H9 (cell line): ENCODE measurements around the gene EFNB1. TPM values are rescaled to one million over a fixed set of nuclear protein-coding genes. Genes with fewer than 3 reads are reported as not detected.

Experiments
- DNase-seq: peaks from one replicate; pipeline ENCODE4 v3.0.0-alpha.2; 2017
- H2AFZ ChIP-seq: one replicate; pipeline ENCODE4 v1.6.1; 2013; ENCODE audit warnings: mild to moderate bottlenecking, low read length, control low read depth, moderate library complexity
- H2AK5ac ChIP-seq: 2 replicates; pipeline ENCODE4 v1.6.1; 2013; ENCODE audit warnings: low read length, control low read depth, mixed read lengths; ENCODE audit not compliant: insufficient read length
- H2BK120ac ChIP-seq: one replicate; pipeline ENCODE4 v1.6.1; 2013; ENCODE audit warnings: low read depth, mild to moderate bottlenecking, low read length, control low read depth, inconsistent platforms; ENCODE audit not compliant: poor library complexity, severe bottlenecking
- H2BK12ac ChIP-seq: 2 replicates; pipeline ENCODE4 v1.6.1; 2013; ENCODE audit warnings: low read length, control low read depth, mixed read lengths, low read depth; ENCODE audit not compliant: insufficient read length
- H2BK15ac ChIP-seq: 2 replicates; pipeline ENCODE4 v1.6.1; 2013; ENCODE audit warnings: low read depth, low read length, control low read depth
- H2BK20ac ChIP-seq: one replicate; pipeline ENCODE4 v1.6.1; 2013; ENCODE audit warnings: low read depth, mild to moderate bottlenecking, low read length, control low read depth, inconsistent platforms; ENCODE audit not compliant: poor library complexity, severe bottlenecking
- H2BK5ac ChIP-seq: 2 replicates; pipeline ENCODE4 v1.6.1; 2013; ENCODE audit warnings: low read length, control low read depth, mixed read lengths; ENCODE audit not compliant: insufficient read length
- H3K14ac ChIP-seq: 2 replicates; pipeline ENCODE4 v1.6.1; 2013; ENCODE audit warnings: low read length, control low read depth; ENCODE audit not compliant: insufficient read depth
- H3K18ac ChIP-seq: 2 replicates; pipeline ENCODE4 v1.6.1; 2013; ENCODE audit warnings: low read depth, mild to moderate bottlenecking, mixed read lengths, low read length, control low read depth; ENCODE audit not compliant: insufficient read length
- H3K23ac ChIP-seq: 2 replicates; pipeline ENCODE4 v1.6.1; 2013; ENCODE audit warnings: low read length, control low read depth, mixed read lengths, low read depth; ENCODE audit not compliant: insufficient read length
- H3K23me2 ChIP-seq: 2 replicates; pipeline ENCODE4 v1.6.1; 2013; ENCODE audit warnings: low read depth, mild to moderate bottlenecking, mixed read lengths, low read length, control low read depth; ENCODE audit not compliant: insufficient read length, poor library complexity, severe bottlenecking
- H3K27ac ChIP-seq: 2 replicates; pipeline ENCODE4 v1.5.1; 2013; ENCODE audit warnings: low read length, control low read depth, mixed read lengths, low read depth; ENCODE audit not compliant: insufficient read length
- H3K27me3 ChIP-seq: 2 replicates; pipeline ENCODE4 v1.6.1; 2013; ENCODE audit warnings: low read length, control low read depth, inconsistent platforms; ENCODE audit not compliant: insufficient read depth
- H3K4ac ChIP-seq: 2 replicates; pipeline ENCODE4 v1.6.1; 2013; ENCODE audit warnings: low read depth, mild to moderate bottlenecking, control low read depth, inconsistent platforms, low read length, moderate library complexity
- H3K4me1 ChIP-seq: 2 replicates; pipeline ENCODE4 v1.6.1; 2013; ENCODE audit warnings: low read length, control low read depth, inconsistent platforms; ENCODE audit not compliant: insufficient read depth
- H3K4me2 ChIP-seq: 2 replicates; pipeline ENCODE4 v1.6.1; 2013; ENCODE audit warnings: low read length, control low read depth, mixed read lengths; ENCODE audit not compliant: insufficient read length, insufficient read depth
- H3K56ac ChIP-seq: 2 replicates; pipeline ENCODE4 v1.6.1; 2013; ENCODE audit warnings: low read depth, mild to moderate bottlenecking, mixed read lengths, low read length, control low read depth; ENCODE audit not compliant: insufficient read length
- H3K79me1 ChIP-seq: 2 replicates; pipeline ENCODE4 v1.6.1; 2013; ENCODE audit warnings: low read depth, mild to moderate bottlenecking, moderate library complexity, low read length, control low read depth, inconsistent platforms; ENCODE audit not compliant: insufficient read depth, poor library complexity, severe bottlenecking
- H3K79me2 ChIP-seq: 2 replicates; pipeline ENCODE4 v1.6.1; 2013; ENCODE audit warnings: low read length, control low read depth, inconsistent platforms; ENCODE audit not compliant: insufficient read depth
- H3K9ac ChIP-seq: 2 replicates; pipeline ENCODE4 v1.6.1; 2013; ENCODE audit warnings: low read length, control low read depth, mixed read lengths; ENCODE audit not compliant: insufficient read length; ENCODE audit errors: extremely low read depth
- H3K9me3 ChIP-seq: one replicate; pipeline ENCODE4 v1.6.1; 2013; ENCODE audit warnings: low read depth, low read length, inconsistent platforms; ENCODE audit not compliant: control insufficient read depth
- H3T11ph ChIP-seq: one replicate; pipeline ENCODE4 v1.6.1; 2013; ENCODE audit warnings: mild to moderate bottlenecking, low read length, control low read depth, inconsistent platforms
- H4K20me1 ChIP-seq: one replicate; pipeline ENCODE4 v1.6.1; 2013; ENCODE audit not compliant: control insufficient read depth, insufficient read length, insufficient read depth
- H4K5ac ChIP-seq: 2 replicates; pipeline ENCODE4 v1.6.1; 2013; ENCODE audit warnings: low read depth, mild to moderate bottlenecking, mixed read lengths, low read length, control low read depth; ENCODE audit not compliant: insufficient read length
- H4K8ac ChIP-seq: replicated peaks from 2 replicates; pipeline ENCODE4 v1.6.1; 2013; ENCODE audit warnings: low read length, control low read depth, mixed read lengths, low read depth; ENCODE audit not compliant: insufficient read length
- H4K91ac ChIP-seq: 2 replicates; pipeline ENCODE4 v1.6.1; 2013; ENCODE audit warnings: low read depth, mild to moderate bottlenecking, moderate library complexity, mixed read lengths, low read length, control low read depth; ENCODE audit not compliant: insufficient read length
- H3K27ac Mint-ChIP-seq, 3 experiments: 2 replicates in 2 of 3; 3 replicates in 1 of 3; pipeline ENCODE4 v1.8.0; 2020 to 2021; ENCODE audit warnings: mixed read lengths in 3 of 3, mild to moderate bottlenecking in 1 of 3, moderate library complexity in 1 of 3
- H3K27me3 Mint-ChIP-seq: 2 replicates; pipeline ENCODE4 v1.8.0; 2021; ENCODE audit warnings: low read depth, mild to moderate bottlenecking, moderate library complexity, mixed read lengths
- H3K36me3 Mint-ChIP-seq, 3 experiments: 2 replicates in 2 of 3; 3 replicates in 1 of 3; pipeline ENCODE4 v1.8.0; 2020 to 2021; ENCODE audit warnings: low read depth in 3 of 3, mixed read lengths in 3 of 3; ENCODE audit not compliant: insufficient read depth in 1 of 3
- H3K4me1 Mint-ChIP-seq, 2 experiments: 2 replicates each; pipeline ENCODE4 v1.8.0; 2020; ENCODE audit warnings: mixed read lengths in 2 of 2
- H3K4me3 Mint-ChIP-seq, 2 experiments: 2 replicates in 1 of 2; 3 replicates in 1 of 2; pipeline ENCODE4 v1.8.0; 2020 to 2021; ENCODE audit warnings: mild to moderate bottlenecking in 2 of 2, mixed read lengths in 2 of 2, moderate library complexity in 1 of 2
- H3K9me3 Mint-ChIP-seq, 2 experiments: 2 replicates in 1 of 2; 3 replicates in 1 of 2; pipeline ENCODE4 v1.8.0; 2020; ENCODE audit warnings: mild to moderate bottlenecking in 2 of 2, mixed read lengths in 2 of 2, moderate library complexity in 1 of 2
- WGBS: extraction: QIAGEN DNeasy Blood & Tissue Kit; methylation state at CpG from one replicate; pipeline ENCODE4 v1.1.7; 2013; ENCODE audit warnings: missing lambda C conversion rate, low lambda C conversion rate, mixed read lengths; ENCODE audit not compliant: insufficient read length; ENCODE audit errors: extremely low coverage; 5-methylcytosine and 5-hydroxymethylcytosine counted together
- total RNA-seq: library from RNA; stranded (reverse); gene quantifications from 2 replicates; pipeline ENCODE4 v1.2.1, GENCODE V29; 2021
- TF ChIP-seq, protein P1 (sequence below): fragments of 200-600 bp; sonication (generic); conservative IDR thresholded peaks from 3 replicates; pipeline ENCODE4 v1.8.0; 2021; ENCODE audit warnings: antibody characterized with exemption, mild to moderate bottlenecking

The EFNB1 gene
- total RNA-seq, 1 experiment from 2014 or later, result 3.1 TPM

DNA sequence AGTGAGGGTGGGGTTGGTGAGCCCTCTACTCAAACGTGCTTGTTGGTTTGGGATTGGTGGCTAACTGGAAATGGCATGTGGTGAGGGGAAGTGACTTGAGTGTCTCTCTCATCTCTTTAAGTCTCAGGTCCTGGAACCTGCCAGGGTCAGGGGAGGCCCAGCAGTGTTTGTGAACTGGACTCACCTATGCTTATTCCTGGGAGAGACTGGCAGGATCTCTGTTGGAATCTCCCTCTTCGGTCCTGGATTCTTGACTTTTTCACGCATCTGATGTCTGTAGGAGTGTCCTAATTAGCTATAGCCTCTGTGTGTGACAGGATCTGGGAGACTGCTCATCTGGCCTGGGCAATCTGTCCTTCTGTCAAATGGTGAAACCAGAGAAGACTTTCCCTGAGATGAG is 7.2 kb upstream of the EFNB1 start:
- WGBS, result no CpG with 5 or more reads among the region's 3 CpGs
- no peak overlapping the region for H3K27ac Mint-ChIP-seq
- H3K4me1 Mint-ChIP-seq, result peaks cover 0 to 6% of the 10 kb centered on the region in 2 experiments; a peak in 1 of 4 replicates
- H2AFZ ChIP-seq, result no peak overlapping the region
- TF ChIP-seq, protein P1, sequence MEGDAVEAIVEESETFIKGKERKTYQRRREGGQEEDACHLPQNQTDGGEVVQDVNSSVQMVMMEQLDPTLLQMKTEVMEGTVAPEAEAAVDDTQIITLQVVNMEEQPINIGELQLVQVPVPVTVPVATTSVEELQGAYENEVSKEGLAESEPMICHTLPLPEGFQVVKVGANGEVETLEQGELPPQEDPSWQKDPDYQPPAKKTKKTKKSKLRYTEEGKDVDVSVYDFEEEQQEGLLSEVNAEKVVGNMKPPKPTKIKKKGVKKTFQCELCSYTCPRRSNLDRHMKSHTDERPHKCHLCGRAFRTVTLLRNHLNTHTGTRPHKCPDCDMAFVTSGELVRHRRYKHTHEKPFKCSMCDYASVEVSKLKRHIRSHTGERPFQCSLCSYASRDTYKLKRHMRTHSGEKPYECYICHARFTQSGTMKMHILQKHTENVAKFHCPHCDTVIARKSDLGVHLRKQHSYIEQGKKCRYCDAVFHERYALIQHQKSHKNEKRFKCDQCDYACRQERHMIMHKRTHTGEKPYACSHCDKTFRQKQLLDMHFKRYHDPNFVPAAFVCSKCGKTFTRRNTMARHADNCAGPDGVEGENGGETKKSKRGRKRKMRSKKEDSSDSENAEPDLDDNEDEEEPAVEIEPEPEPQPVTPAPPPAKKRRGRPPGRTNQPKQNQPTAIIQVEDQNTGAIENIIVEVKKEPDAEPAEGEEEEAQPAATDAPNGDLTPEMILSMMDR, result no peak
- no peaks in the 10 kb centered on the region for H3K23me2 ChIP-seq
- no peak overlapping the region for H3K9ac ChIP-seq
- H3K14ac ChIP-seq, result no peak overlapping the region
- no peaks in the 10 kb centered on the region for H3K79me2 ChIP-seq
- H3K79me1 ChIP-seq, result no peaks in the 10 kb centered on the region
- H2BK15ac ChIP-seq, result no peak overlapping the region
- no peak overlapping the region for H3K56ac ChIP-seq
- H3K9me3 Mint-ChIP-seq, result peaks cover 62 to 68% of the 10 kb centered on the region in 2 experiments
- H4K91ac ChIP-seq, result no peak overlapping the region
- no peak overlapping the region for H3K18ac ChIP-seq
- peaks cover 62% of the 10 kb centered on the region for H3K27me3 Mint-ChIP-seq
- peaks cover 16% of the 10 kb centered on the region; the same call in 1 of the 2 replicates for H3K27me3 ChIP-seq
- H2BK12ac ChIP-seq, result no peak overlapping the region
- H2BK5ac ChIP-seq, result no peak overlapping the region
- H3T11ph ChIP-seq, result no peak overlapping the region
- no peak overlapping the region for H4K5ac ChIP-seq
- no peaks in the 10 kb centered on the region for H3K9me3 ChIP-seq
- no peak overlapping the region for H2AK5ac ChIP-seq
- peaks cover 0 to 2% (median 0%) of the 10 kb centered on the region in 3 experiments; a peak in 1 of 7 replicates for H3K36me3 Mint-ChIP-seq
- 0 out of 2 replicates have a peak, but pooled peaks cover 2% of the 10 kb centered on the region for H3K4me1 ChIP-seq
- H3K27ac ChIP-seq, result no peak overlapping the region
- no peak overlapping the region for H3K4me2 ChIP-seq
- DNase-seq, result no peak
- no peak overlapping the region for H3K23ac ChIP-seq
- no peak overlapping the region for H4K8ac ChIP-seq
- no peak overlapping the region for H2BK120ac ChIP-seq
- H3K4me3 Mint-ChIP-seq, result no peak overlapping the region
- no peak overlapping the region for H3K4ac ChIP-seq
- H2BK20ac ChIP-seq, result no peak overlapping the region
- H4K20me1 ChIP-seq, result no peaks in the 10 kb centered on the region
